Measurements from ENCODE around the gene UBXN4. TPM values are rescaled to one million over a fixed set of nuclear protein-coding genes. Genes with fewer than 3 reads are reported as not detected.

The UBXN4 gene
- total and polyA plus RNA-seq, 2 of the 13 experiments (the other 11 are each of a cell fraction or from before 2014, with no cell fraction given), result 74.2 to 104 TPM

DNA sequence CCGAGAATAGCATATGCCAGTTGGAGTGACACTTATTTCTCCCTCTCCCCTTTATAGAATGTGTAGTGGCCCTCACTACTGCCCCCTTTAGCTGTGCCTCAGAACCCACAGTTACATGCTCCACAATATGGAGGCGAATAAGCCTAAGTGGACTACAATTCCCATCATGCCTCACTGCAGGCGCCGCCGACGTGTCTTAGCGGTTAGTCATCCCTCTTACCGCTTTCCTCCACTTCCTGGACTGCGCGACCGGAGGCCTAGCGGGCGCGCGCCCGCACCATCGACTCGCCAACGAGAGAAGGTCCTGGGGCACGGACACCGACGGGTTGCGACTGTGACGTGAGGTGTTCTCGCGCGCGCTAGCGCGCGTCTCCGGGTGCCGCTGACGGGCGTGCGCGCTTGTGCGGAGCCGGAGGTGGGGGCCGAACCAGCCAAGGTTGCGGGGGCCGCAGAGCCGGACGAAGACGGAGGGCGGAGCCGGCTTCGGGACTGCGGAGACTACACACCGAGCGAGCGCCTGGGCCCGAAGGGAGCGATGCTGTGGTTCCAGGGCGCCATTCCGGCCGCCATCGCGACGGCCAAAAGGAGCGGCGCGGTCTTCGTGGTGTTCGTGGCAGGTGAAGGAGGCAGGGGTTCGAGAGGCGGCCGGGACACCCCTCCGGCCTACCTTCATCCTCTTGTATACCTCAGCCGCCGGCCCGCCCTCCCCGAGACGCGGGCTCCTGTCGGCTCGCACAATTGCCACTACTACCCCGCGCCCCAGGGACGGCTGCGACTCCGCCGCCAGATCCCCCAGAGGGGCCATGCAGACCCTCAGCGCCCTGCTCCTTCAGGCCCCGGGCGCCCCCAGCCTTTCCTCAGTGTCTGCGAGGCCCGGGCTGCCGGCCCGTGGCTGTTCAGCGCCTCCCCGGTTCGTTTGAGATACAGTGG lies at the start of gene UBXN4 (continued):
- TF ChIP-seq HES4 (CRISPR knock-in tag; IDR thresholded peaks at IDR 0.05; ENCODE audit: borderline replicate concordance) (peak; percentile 92; the same call in 1 of the 2 replicates), POGZ (CRISPR knock-in tag; IDR thresholded peaks at IDR 0.05) (peak; percentile 96), NFE2 (CRISPR knock-in tag; IDR thresholded peaks at IDR 0.05) (no peak), ATF7 (IDR thresholded peaks at IDR 0.05) (no peak), ATF7 (CRISPR knock-in tag; IDR thresholded peaks at IDR 0.05) (peak; percentile 82), TAF1 (CRISPR knock-in tag; IDR thresholded peaks at IDR 0.05) (peak; percentile 95), GATA4 (IDR thresholded peaks at IDR 0.05; ENCODE audit: borderline replicate concordance, low read depth) (peak; percentile 26), ELF4 (CRISPR knock-in tag; IDR thresholded peaks at IDR 0.05; ENCODE audit: borderline replicate concordance) (peak; percentile 96), ATF7-NPFF (CRISPR knock-in tag; IDR thresholded peaks at IDR 0.05; ENCODE audit: low read depth) (peak; percentile 89; the same call in 1 of the 2 replicates), ZNF607 (CRISPR knock-in tag; IDR thresholded peaks at IDR 0.05; ENCODE audit: borderline replicate concordance) (peak; percentile 78; the same call in 1 of the 2 replicates), ZFY (CRISPR knock-in tag; IDR thresholded peaks at IDR 0.05) (peak; percentile 99), ZNF788 (CRISPR knock-in tag; IDR thresholded peaks at IDR 0.05; ENCODE audit: borderline replicate concordance) (peak; percentile 80; the same call in 1 of the 2 replicates), CBX2 (IDR thresholded peaks at IDR 0.05; ENCODE audit: low read depth, low read length) (no peak), CBX2 (CRISPR knock-in tag; IDR thresholded peaks at IDR 0.05; ENCODE audit: low read depth) (no peak), IKZF1 (IDR thresholded peaks at IDR 0.05) (no peak)
- TF ChIP-seq, protein P1, sequence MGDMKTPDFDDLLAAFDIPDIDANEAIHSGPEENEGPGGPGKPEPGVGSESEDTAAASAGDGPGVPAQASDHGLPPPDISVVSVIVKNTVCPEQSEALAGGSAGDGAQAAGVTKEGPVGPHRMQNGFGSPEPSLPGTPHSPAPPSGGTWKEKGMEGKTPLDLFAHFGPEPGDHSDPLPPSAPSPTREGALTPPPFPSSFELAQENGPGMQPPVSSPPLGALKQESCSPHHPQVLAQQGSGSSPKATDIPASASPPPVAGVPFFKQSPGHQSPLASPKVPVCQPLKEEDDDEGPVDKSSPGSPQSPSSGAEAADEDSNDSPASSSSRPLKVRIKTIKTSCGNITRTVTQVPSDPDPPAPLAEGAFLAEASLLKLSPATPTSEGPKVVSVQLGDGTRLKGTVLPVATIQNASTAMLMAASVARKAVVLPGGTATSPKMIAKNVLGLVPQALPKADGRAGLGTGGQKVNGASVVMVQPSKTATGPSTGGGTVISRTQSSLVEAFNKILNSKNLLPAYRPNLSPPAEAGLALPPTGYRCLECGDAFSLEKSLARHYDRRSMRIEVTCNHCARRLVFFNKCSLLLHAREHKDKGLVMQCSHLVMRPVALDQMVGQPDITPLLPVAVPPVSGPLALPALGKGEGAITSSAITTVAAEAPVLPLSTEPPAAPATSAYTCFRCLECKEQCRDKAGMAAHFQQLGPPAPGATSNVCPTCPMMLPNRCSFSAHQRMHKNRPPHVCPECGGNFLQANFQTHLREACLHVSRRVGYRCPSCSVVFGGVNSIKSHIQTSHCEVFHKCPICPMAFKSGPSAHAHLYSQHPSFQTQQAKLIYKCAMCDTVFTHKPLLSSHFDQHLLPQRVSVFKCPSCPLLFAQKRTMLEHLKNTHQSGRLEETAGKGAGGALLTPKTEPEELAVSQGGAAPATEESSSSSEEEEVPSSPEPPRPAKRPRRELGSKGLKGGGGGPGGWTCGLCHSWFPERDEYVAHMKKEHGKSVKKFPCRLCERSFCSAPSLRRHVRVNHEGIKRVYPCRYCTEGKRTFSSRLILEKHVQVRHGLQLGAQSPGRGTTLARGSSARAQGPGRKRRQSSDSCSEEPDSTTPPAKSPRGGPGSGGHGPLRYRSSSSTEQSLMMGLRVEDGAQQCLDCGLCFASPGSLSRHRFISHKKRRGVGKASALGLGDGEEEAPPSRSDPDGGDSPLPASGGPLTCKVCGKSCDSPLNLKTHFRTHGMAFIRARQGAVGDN (CRISPR knock-in tag; IDR thresholded peaks at IDR 0.05), result peak; percentile 94
- TF ChIP-seq, protein P2, sequence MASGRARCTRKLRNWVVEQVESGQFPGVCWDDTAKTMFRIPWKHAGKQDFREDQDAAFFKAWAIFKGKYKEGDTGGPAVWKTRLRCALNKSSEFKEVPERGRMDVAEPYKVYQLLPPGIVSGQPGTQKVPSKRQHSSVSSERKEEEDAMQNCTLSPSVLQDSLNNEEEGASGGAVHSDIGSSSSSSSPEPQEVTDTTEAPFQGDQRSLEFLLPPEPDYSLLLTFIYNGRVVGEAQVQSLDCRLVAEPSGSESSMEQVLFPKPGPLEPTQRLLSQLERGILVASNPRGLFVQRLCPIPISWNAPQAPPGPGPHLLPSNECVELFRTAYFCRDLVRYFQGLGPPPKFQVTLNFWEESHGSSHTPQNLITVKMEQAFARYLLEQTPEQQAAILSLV (CRISPR knock-in tag; IDR thresholded peaks at IDR 0.05; ENCODE audit: borderline replicate concordance), result peak; percentile 80
- TF ChIP-seq, protein P3, sequence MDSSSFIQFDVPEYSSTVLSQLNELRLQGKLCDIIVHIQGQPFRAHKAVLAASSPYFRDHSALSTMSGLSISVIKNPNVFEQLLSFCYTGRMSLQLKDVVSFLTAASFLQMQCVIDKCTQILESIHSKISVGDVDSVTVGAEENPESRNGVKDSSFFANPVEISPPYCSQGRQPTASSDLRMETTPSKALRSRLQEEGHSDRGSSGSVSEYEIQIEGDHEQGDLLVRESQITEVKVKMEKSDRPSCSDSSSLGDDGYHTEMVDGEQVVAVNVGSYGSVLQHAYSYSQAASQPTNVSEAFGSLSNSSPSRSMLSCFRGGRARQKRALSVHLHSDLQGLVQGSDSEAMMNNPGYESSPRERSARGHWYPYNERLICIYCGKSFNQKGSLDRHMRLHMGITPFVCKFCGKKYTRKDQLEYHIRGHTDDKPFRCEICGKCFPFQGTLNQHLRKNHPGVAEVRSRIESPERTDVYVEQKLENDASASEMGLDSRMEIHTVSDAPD (CRISPR knock-in tag; IDR thresholded peaks at IDR 0.05), result no peak
- TF ChIP-seq, protein P4, sequence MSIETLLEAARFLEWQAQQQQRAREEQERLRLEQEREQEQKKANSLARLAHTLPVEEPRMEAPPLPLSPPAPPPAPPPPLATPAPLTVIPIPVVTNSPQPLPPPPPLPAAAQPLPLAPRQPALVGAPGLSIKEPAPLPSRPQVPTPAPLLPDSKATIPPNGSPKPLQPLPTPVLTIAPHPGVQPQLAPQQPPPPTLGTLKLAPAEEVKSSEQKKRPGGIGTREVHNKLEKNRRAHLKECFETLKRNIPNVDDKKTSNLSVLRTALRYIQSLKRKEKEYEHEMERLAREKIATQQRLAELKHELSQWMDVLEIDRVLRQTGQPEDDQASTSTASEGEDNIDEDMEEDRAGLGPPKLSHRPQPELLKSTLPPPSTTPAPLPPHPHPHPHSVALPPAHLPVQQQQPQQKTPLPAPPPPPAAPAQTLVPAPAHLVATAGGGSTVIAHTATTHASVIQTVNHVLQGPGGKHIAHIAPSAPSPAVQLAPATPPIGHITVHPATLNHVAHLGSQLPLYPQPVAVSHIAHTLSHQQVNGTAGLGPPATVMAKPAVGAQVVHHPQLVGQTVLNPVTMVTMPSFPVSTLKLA (IDR thresholded peaks at IDR 0.05), result peak; percentile 49
- TF ChIP-seq, protein P5, sequence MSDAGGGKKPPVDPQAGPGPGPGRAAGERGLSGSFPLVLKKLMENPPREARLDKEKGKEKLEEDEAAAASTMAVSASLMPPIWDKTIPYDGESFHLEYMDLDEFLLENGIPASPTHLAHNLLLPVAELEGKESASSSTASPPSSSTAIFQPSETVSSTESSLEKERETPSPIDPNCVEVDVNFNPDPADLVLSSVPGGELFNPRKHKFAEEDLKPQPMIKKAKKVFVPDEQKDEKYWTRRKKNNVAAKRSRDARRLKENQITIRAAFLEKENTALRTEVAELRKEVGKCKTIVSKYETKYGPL (CRISPR knock-in tag; IDR thresholded peaks at IDR 0.05), result no peak

All from HepG2 (cell line).